ENCODE data around the gene DBNL.

DBNL gene

DNA sequence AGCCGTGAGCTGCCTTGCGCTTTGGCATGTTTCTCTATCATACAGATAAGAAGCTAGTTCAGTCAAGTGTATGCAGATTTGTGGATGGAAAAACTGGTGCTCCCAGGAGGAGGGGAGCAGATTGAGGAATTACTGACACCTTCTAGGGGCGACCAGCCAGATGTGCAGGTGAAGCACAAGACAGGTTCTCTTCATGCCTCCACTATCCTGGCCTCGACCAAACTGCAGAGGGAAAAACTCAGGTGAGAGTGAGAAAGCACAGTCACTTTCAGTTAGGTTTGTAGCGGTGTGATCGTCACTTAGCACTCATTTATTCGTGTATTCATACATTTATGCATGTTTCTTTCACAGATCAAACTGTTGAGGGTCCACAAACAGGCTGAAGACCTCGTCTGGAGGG is 600 bp upstream of the DBNL start:
- no peak for DNase-seq

DNA sequence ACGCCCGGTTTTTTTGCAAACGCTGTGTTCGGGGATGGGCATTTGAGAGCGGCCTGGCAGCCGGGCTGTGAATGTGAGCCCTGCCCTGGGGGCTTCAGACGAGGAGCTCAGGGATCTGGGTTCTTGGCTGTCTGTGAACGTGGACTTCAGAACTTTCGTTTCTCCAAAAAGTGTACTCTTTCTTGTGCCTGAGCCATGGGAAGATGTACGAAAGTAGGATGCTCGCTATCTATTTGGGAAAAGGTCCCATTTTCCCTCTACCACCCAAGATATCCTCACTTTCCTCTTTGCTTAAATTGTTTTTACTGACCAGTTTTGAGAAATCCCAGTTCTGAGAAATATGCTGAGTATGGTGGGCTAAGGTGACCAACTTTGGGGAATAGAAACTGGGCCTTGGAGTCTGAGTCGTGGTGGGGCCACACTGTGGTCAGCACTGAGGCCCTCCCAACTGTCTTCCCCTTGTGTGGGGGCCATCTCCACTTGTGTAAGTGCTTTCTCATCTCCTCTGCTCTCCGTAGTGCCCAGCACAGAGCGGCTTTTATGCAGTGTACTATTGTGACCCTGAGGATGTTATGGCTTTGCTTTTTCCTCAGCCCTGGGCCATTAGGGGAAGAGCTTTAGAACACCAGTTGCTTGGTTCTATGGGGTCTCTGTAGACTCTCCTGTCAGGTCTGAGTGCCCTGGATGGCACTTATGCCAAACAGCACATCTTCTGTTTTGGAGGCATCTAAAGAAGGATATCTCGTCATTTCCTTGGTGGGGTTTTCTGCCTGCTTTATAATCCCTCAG is 918 bp downstream of the DBNL start:
- no peak for DNase-seq

DNA sequence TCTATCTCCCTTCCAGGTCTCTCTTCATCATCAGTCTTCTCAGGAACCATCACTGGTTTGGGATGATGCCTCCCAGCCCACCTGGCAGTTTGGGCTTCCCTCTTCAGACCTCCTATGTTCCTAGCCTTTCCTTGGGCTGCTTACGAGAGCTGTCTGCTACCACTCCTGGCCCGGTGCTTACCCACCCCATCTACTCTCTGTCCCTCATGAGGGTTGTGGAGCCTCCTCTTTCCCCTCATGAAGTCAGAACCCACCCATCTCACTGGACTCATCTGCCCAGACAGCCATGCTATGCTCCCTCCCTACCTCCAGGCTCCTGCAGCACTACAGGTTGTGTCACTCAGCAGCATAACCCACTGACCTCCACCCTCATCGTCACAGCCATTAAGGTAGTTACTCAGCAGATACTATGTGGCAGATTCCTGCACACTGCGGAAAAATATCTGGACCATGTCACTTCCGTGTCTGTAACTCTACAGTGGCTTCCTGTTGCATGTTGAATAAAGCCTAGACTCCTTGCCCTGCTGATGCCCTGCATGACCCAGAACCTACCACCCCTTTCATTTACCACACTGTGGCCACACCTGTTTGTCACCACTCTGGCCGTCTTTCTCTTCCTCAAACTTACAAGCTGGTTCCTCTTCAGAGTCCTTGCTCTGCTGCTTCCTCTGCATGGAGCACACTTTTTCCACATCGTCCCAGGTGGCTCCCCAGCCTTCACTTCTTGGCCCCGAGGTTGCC is 2.0 kb downstream of the DBNL start:
- no peak for DNase-seq

DNA sequence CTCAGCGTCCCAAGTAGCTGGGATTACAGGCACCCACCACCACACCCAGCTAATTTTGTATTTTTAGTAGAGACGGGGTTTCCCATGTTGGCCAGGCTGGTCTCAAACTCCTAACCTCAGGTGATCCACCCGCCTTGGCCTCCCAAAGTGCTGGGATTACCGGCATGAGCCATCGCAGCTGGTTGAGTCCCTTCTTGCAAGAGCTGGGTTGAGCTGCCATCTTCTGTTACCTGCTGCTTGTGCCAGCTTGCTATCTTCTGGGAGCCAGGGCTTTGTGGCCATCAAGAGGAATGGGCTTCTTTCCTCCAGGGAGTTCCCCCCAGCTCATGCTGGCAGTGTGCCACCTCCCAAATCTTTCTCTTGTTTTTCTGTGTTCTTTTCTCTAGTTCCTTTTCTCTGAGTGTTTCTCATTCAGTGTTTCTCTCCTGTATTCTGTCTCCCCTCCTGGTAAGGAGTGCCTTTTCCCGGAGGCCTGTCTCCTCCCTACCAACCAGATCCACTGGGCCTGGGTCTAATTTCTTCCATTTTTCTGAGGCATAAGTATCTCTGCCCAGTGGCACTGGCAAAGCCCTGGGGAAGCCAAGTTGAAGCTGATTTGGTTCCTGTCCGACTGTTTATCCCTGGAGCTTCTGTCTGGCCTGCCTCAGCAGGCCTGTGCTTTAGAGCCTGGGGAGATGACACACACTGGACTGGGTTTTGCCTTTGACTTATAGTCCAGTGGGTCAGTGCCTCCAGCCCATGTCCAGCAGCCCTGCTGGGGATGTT is 3.7 kb downstream of the DBNL start:
- DNase-seq = no peak

DNA sequence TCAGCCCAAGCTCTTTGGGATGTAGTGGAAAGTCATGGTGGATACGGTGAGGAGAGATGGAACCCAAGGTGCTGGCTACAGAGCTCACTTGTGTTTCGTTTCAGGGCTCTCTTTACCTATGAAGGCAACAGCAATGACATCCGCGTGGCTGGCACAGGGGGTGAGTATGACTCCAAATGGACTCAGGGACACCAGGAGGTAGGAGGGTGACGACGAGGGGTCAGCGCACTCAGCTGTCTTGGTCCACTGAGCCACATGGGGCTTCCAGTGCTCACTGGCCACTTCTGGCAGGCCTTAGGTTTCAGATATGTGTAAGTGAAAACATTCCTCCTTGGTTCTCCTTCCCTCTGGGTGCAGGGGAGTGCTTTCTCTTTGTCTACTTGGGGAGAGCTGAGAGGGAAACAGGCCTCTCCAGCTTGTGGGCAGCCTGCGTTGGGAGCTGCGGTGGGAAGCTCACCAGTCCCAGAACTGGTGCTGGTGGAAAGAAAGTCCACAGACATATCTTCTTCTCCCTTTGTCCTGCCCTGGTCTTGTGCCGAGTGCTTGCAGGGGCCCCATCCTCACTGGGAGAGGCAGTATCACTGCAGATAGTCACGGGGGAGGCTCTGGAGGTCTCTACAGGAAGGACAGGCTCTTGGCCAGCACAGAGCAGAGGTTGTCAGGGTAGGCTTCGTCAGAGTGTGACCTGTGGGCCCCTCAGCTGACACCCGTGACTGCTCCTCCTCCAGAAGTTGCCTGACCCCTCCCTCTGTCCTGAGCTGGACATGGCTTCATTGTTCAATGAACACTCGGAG is 5.8 kb downstream of the DBNL start:
- no peak for DNase-seq

DNA sequence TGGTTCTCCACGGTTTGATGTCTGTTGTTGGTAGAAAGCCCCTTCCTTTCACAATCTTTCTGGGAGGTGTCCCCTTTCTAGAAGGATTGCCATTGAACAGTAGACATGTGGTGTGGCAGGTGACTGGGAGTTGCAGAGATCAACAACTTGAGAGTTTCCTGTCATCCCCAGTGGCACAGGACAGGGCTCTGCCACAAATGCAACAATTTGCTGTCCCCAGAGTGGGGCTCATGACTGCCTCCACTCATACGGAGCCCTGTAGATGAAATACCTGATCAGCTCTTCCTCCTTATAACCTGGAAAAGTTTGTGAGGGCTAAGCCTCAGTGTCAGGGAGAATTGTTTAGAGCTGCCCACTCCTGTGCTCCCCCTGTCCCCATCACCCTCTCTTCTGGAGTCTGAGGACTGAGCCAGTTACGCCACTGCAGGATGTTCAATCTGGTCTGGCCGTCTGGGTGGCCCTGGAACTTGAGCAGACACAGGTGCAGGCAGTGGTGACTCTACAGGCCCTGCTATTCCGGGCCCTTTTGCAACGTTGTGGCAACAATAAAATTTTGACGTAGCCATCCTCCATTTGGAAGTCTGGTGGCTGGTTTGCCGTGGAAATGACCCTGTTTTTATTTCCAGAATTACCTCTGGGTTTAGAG is 6.5 kb downstream of the DBNL start:
- no peak for DNase-seq

DNA sequence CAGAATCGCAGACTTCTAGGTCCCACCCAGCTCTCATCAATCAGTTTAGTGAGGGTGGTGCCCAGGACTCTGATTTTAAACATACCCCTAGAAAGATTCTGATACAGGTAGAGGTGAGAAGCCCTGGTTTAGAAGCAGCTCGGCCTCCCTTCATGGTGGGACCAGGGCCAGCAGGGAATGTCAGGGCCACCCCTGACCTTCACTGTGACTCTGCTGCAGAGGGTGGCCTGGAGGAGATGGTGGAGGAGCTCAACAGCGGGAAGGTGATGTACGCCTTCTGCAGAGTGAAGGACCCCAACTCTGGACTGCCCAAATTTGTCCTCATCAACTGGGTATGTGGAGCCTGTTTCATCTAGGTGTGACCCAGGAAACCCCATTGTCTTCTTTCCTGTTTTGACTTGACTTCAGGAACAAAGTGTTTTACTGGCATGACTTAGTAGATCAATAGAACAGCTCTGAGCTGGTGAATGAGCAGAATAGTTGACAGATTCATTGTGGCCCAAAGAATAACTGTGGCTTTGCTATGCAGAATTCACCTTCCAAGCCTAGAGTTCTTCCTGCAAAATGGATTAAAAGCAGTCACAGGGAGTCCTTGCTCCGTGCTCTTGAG is 7.2 kb downstream of the DBNL start:
- DNase-seq = no peak

DNA sequence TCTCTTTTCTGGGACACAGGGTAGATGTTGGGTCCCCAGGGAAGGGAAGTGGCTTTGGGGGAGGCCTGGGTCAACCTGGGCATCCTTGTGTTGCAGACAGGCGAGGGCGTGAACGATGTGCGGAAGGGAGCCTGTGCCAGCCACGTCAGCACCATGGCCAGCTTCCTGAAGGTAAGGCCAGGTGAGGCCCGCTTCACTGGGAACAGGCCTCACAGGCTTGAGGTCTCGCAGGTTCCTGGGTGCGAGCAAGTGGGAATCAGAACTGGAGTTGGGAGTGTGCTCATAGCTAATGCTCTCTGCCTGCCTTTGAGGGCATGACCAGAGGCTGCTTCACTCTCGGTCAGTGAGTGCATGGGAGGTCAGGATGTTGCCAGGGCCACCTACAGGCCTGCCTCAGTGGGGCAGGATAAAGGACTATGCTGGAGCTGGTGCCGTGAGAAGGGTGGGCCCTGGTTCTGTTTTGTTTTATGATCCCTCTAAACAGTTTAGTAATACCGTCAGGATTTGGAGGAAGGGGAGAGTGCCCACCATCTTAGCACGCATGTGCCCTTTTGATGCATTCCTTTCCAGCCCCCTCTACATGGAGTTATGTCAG is 8.4 kb downstream of the DBNL start:
- no peak for DNase-seq

DNA sequence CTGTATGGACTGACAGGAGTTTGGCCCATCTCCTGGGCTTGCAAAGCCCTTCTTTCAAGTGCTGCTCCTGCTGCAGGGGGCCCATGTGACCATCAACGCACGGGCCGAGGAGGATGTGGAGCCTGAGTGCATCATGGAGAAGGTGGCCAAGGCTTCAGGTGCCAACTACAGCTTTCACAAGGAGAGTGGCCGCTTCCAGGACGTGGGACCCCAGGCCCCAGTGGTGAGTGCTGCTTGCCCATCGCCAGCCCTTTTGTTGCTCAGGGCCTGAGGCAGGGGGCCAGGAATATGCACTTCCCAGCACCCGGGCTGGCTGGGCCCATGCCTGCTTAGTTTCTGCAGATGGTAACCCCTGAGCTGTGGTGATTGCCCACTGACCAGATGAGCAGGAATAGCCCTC is 12.2 kb downstream of the DBNL start:
- DNase-seq = no peak

DNA sequence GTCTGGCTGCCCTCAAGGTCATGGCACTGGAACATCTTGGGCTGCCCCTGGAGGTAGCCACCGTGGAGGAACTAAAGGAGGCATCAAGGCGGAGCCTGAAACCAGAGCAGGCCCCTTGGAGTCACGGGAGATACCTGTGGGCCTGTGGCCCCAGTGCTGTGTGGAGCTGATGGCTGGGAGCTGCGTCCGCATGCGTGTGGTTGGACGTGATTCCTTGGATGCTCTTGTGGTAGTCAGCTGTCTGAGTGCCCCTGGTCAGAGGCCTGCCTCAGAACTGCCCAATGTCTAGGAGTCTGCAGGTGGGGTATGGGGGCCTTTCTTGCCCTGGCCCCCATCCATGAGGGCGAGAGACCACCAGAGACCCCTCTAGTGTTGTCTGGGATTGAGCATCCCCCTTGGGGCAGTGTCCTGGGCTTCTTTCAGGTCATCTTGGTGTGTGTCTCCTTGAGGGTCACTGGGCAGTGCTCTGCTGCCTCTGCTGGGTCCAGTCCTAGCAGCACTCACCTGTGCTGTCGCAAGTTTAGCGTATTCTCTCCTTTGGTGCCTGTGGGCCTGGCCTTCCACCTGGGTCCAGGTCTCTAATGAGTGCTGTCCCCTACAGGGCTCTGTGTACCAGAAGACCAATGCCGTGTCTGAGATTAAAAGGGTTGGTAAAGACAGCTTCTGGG is 12.8 kb downstream of the DBNL start:
- DNase-seq = no peak

DNA sequence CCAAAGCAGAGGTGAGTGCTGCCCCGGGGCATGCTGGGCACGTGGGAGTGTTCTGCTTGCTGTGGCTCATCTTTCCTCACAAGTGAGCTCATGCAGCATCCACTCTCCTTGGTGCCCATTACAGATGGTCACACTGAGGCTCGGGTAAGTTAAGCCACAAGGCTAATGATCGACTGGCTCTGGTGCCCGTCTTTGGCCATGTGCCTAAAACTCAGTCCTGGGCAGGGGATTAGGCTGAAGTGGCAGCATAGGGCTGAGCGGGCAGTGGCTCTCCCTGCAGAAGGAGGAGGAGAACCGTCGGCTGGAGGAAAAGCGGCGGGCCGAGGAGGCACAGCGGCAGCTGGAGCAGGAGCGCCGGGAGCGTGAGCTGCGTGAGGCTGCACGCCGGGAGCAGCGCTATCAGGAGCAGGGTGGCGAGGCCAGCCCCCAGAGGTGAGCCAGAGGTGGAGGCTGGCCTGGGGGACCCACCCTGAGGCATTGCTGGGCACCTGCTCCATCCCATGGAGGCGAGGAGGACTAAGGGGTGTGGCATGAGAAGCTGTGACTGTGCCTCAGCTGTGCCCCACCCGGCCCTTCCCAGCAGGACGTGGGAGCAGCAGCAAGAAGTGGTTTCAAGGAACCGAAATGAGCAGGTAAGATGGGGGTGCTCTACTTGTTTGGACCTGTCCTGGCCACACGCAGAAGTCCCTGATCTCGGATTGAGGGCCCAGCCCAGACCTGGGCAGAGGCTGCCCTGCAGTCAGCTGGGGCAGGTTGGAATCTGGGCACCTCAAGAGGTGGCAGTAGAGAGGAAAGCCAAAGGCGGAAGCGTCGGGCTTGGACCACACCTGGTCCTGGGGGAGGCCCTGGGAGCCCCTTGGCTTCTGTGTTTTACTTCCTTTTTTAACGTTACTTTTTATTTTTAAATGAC is 13.6 kb downstream of the DBNL start:
- no peak for DNase-seq

DNA sequence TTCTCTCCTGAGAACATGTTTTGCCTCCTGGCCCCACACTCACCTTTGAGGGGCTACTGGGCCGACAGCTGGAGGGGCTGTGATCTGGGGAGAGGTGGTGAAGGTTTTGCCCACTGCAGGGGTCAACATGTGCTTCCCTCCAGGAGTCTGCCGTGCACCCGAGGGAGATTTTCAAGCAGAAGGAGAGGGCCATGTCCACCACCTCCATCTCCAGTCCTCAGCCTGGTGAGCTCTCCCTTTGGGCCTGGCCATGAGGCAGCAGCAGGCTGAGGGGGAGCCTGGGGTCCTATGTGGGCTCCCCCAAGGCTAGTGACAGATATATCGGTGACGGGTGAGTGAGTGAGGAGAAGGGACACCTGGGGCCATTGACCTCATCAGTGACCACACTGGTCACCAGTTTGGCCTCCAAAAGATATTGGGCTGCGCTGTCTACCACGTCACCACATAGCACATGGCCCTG is 14.3 kb downstream of the DBNL start:
- no peak for DNase-seq

DNA sequence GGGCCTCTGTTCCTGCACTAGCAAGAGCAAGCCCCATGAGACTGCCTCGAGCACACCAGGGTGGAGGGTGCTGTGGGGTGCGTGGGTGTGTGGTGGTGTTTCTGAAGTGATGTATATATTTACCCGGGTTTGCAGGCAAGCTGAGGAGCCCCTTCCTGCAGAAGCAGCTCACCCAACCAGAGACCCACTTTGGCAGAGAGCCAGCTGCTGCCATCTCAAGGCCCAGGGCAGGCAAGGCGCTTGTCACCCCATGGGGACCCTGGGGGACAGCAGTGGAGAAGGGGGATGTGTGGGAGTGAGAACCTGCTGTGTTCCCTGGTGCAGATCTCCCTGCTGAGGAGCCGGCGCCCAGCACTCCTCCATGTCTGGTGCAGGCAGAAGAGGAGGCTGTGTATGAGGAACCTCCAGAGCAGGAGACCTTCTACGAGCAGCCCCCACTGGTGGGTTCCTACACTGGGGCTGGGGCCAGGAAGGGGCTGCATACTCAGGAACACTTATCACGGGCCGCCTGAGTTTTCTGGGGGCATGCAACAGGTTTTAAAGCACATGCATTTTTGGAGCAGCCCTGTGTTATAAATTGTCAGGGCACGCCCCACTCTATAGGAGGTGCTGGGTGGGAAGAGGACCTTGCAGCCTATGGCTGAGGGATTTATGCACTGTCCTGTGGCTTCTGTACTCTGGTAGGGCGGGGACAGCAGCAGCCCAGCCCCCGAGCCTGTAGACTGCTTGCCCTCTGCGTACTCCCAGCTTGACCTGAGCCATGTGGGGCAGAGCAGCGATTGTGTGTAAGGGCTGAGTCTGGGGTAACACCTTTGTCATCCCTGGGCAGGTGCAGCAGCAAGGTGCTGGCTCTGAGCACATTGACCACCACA is 15.0 kb downstream of the DBNL start:
- no peak for DNase-seq

DNA sequence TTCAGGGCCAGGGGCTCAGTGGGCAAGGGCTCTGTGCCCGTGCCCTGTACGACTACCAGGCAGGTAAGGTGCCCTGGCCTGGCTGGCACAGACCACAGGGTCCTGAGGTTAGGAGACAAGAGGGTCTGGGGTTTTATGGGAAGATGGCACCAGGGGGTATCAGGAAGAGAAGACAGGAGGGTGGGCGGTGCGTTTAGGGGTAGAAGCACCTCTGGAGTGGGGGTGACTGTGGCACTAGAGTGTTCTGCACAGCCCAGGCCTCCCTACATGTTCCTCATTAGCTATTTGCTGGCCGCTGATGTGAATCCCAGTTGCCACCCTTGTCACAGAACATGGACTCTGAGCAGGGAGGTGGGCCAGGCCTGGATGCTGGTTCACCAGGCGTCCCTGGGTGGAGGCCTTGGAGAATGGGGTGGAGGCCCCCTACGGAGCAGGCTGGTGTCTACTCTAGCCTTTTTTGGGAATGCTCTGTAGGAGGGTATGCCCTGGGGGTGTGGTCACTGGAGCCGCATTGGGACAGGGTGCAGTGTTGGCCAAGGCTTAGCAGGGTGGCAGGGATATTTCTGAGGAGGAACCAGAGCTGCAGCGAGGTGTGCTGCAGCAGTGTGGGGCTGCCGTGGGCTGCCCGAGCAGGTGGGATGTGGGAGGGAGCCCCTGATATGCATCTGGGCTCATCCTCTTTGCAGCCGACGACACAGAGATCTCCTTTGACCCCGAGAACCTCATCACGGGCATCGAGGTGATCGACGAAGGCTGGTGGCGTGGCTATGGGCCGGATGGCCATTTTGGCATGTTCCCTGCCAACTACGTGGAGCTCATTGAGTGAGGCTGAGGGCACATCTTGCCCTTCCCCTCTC is 15.8 kb downstream of the DBNL start:
- DNase-seq = no peak

DNA sequence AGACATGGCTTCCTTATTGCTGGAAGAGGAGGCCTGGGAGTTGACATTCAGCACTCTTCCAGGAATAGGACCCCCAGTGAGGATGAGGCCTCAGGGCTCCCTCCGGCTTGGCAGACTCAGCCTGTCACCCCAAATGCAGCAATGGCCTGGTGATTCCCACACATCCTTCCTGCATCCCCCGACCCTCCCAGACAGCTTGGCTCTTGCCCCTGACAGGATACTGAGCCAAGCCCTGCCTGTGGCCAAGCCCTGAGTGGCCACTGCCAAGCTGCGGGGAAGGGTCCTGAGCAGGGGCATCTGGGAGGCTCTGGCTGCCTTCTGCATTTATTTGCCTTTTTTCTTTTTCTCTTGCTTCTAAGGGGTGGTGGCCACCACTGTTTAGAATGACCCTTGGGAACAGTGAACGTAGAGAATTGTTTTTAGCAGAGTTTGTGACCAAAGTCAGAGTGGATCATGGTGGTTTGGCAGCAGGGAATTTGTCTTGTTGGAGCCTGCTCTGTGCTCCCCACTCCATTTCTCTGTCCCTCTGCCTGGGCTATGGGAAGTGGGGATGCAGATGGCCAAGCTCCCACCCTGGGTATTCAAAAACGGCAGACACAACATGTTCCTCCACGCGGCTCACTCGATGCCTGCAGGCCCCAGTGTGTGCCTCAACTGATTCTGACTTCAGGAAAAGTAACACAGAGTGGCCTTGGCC is 16.6 kb downstream of the DBNL start:
- DNase-seq = no peak

DNA sequence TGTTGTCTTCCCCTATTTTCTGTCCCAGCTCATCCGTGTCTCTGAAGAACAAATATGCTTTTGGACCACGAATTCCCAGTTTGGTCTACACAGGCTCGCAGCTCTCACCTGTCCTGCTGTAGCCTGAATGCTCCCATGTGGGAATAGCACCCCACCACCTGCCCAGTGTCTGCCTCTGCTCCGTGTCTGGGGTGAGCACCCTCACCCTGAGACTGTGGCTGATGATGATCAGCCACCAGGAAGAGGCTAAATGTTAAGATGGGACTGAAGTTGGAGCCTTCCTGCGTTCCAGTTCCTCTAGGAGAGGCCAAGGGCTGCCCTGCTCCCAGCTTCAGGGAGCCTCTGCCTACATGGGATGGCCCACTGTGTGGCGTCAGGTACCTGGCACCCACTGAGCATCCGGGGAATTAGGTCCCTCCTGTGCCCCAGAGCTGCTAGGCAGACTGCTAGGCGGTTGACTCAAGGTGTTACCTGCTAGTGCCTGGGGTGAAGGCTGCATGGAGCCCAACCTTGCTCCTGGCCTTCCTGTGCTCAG is 17.2 kb downstream of the DBNL start:
- no peak for DNase-seq

Data from cortex of kidney (tissue), 1 donor.